GM12878 (cell line): ENCODE results near the gene FHOD3. TPM values are rescaled to one million over a fixed set of nuclear protein-coding genes. Genes with fewer than 3 reads are reported as not detected.

Source experiments
- ATAC-seq: fragments of 200-7000 bp; cut with Tn5 transposase; 3 replicates; pipeline ENCODE4 v1.9.1; 2020; ENCODE audit warnings: mild to moderate bottlenecking, moderate library complexity
- BruUV-seq: library from RNA; stranded (reverse); fragments of 400-500 nt; replicated peaks from 2 replicates; lab custom pipeline; 2021; lab: Mats Ljungman, UMichigan
- CTCF ChIA-PET: fragments of 300-600 bp; sonication (Branson Sonifier 250); formaldehyde crosslinking; extraction: SDS; loops from one replicate; lab custom pipeline; 2021; ENCODE audit warnings: inconsistent platforms; lab: Yijun Ruan, JAX
- POLR2A ChIA-PET: fragments of 350-600 bp; formaldehyde crosslinking; extraction: SDS; loops from one replicate; lab custom pipeline; 2021; ENCODE audit warnings: inconsistent platforms; lab: Charles Lee
- RAD21 ChIA-PET: fragments of 300-600 bp; sonication (Branson Sonifier 250); formaldehyde crosslinking; loops from one replicate; lab custom pipeline; 2023; ENCODE audit warnings: antibody characterized with exemption; ENCODE audit not compliant: unreplicated experiment; lab: Charles Lee
- SMC1A ChIA-PET: fragments of 300-600 bp; sonication (Branson Sonifier 250); formaldehyde crosslinking; loops from one replicate; lab custom pipeline; 2023; ENCODE audit not compliant: unreplicated experiment, uncharacterized antibody; lab: Charles Lee
- DNase-seq: peaks from one replicate; pipeline ENCODE4 v3.0.0-alpha.2; 2011; ENCODE audit warnings: low read depth, low spot score
- FAIRE-seq: peaks from 3 replicates; lab custom pipeline; 2011; peaks lifted over from hg19 to GRCh38; lab: Jason Lieb, UNC
- H2AFZ ChIP-seq: 2 replicates; pipeline ENCODE4 v1.6.0; 2011; ENCODE audit warnings: low read depth, low read length, control low read depth; ENCODE audit not compliant: control insufficient read depth
- H3K27ac ChIP-seq: 2 replicates; pipeline ENCODE4 v1.5.1; 2011; ENCODE audit warnings: control low read depth; ENCODE audit not compliant: control insufficient read depth, insufficient read depth
- H3K27me3 ChIP-seq, 2 experiments: replicated peaks in 1 of 2; 2 replicates each; pipeline versions ENCODE4 v1.6.0 to v1.6.1; 2011; ENCODE audit warnings: low read length in 1 of 2; ENCODE audit not compliant: control insufficient read depth in 2 of 2, insufficient read depth in 2 of 2
- H3K36me3 ChIP-seq, 2 experiments: 2 replicates each; pipeline ENCODE4 v1.5.1; 2011; ENCODE audit warnings: low read length in 1 of 2; ENCODE audit not compliant: control insufficient read depth in 2 of 2, insufficient read depth in 2 of 2
- H3K4me1 ChIP-seq: 2 replicates; pipeline ENCODE4 v1.6.1; 2011; ENCODE audit warnings: mild to moderate bottlenecking, low read length, moderate library complexity, mixed read lengths; ENCODE audit not compliant: control insufficient read depth, insufficient read depth
- H3K4me2 ChIP-seq: 2 replicates; pipeline ENCODE4 v1.6.0; 2011; ENCODE audit warnings: control low read depth; ENCODE audit not compliant: control insufficient read depth, insufficient read depth
- H3K4me3 ChIP-seq: fragments of 200-600 bp; sonication (generic); 2 replicates; pipeline ENCODE4 v1.5.1; 2016
- H3K79me2 ChIP-seq: 2 replicates; pipeline ENCODE4 v1.6.0; 2011; ENCODE audit warnings: low read length; ENCODE audit not compliant: control insufficient read depth, insufficient read depth
- H3K9ac ChIP-seq: 2 replicates; pipeline ENCODE4 v1.8.0; 2011; ENCODE audit warnings: low read length, control low read depth, mixed read lengths; ENCODE audit not compliant: control insufficient read depth, insufficient read depth
- H3K9me3 ChIP-seq: replicated peaks from 3 replicates; pipeline ENCODE4 v1.5.1; 2011; ENCODE audit warnings: mild to moderate bottlenecking, low read length; ENCODE audit not compliant: control insufficient read depth, insufficient read depth
- H4K20me1 ChIP-seq: 2 replicates; pipeline ENCODE4 v1.6.0; 2011; ENCODE audit not compliant: control insufficient read depth, insufficient read depth
- SREBF2 ChIP-seq: IDR thresholded peaks from 2 replicates; pipeline ENCODE4 v1.6.1; 2012; ENCODE audit warnings: mild to moderate bottlenecking, low read length
- ZNF592 ChIP-seq: fragments of 450-650 bp; IDR thresholded peaks from 2 replicates; pipeline ENCODE4 v1.6.1; 2017; ENCODE audit warnings: mild to moderate bottlenecking, moderate library complexity
- ZNF687 ChIP-seq: fragments of 450-650 bp; IDR thresholded peaks from 2 replicates; pipeline ENCODE4 v1.6.1; 2017; ENCODE audit warnings: mild to moderate bottlenecking, moderate library complexity
- WGBS: methylation state at CpG from one replicate; pipeline ENCODE4 v1.1.6; 2016; ENCODE audit warnings: low lambda C conversion rate; ENCODE audit not compliant: insufficient replicate concordance, insufficient coverage; ENCODE audit errors: missing lambda C conversion rate; 5-methylcytosine and 5-hydroxymethylcytosine counted together
- in situ Hi-C: fragments of 300-500 bp; cut with MboI; formaldehyde crosslinking; loops from 9 replicates; pipeline ENCODE4 v1.14.3; 2018; ENCODE audit warnings: mixed read lengths
- intact Hi-C: fragments of 100-400 bp; cut with micrococcal nuclease; formaldehyde crosslinking; loops from one replicate; pipeline ENCODE4 v1.14.2; 2022; ENCODE audit not compliant: unreplicated experiment
- polyA plus RNA-seq, 11 experiments: library from polyadenylated mRNA; depleted of rRNA in 4 of 11; unstranded in 6 of 11; stranded (reverse) in 5 of 11; fragments of >200 nt; fragmentation: Nextera tagmentation in 4 of 11; fragmentation: Illumina TruSeq in 1 of 11; extraction: Ambion mirVana in 4 of 11; extraction: Trizol in 1 of 11; gene quantifications; 1 replicate in 1 of 11; 2 replicates in 10 of 11; pipeline versions ENCODE4 v1.2.1 to v1.2.3, GENCODE V29; 2011 to 2016; ENCODE audit warnings: inconsistent platforms in 2 of 11, missing spikeins in 2 of 11, low read depth in 1 of 11
- total RNA-seq, 4 experiments: library from RNA; depleted of rRNA in 3 of 4; stranded (reverse); fragments of >200 nt in 3 of 4; fragmentation: Illumina TruSeq in 1 of 4; extraction: Trizol in 1 of 4; gene quantifications; 2 replicates each; pipeline versions ENCODE4 v1.2.1 to v1.2.3, GENCODE V29; 2013 to 2021

The FHOD3 gene
- total and polyA plus RNA-seq, 10 of the 15 experiments (the other 5 are each of a cell fraction or from before 2014, with no cell fraction given), result 0.77 to 26.7 (median 10.4) TPM

DNA sequence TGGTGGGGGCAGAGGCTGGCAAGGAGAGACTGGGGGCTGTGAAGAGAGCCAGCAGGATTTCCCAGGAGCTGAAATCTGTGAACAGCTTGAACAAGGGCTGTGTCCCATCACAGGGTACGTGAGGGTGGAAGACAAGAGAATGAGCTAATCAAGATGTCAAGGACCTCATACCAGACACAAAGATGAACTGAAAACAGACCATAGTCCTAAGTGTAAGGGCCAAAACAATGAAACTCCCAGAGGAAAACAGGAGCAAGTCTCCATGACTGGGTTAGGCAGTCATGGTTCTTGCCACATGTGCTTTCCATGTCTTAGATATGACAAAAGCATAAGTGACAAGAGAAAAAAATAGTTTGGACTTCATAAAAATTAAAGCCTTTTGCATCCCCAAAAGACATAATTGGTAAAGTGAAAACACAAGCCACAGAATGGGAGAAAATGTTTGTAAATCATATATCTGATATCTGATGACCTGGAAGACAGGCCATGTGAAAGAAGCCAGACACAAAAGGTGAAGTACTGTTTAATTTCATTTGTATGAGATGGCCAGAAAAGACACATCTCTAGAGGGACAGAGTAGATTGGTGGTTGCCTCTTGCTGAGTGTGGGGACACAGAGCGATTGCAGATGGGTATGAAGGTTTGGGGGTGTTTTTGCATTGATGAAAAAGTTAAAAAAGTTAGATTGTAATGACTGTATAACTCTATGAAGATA, 67.6 kb downstream of the FHOD3 start:
- no peaks in the 10 kb centered on the region; the same call in 1 of the 2 replicates for H3K79me2 ChIP-seq
- FAIRE-seq, result no peak
- RAD21 ChIA-PET, result interaction anchor here (0.6 to 13.5 kb wide), 19 partner anchors 9 to 192 kb away, joined by 3 to 203 read pairs (median 5); partner anchors contain the start of gene FHOD3

More for the DNA sequence above, 67.6 kb downstream of the FHOD3 start:
- ATAC-seq, result no peak
- Histone ChIP-seq H3K9me3 (no peaks in the 10 kb centered on the region; the same call in 2 of the 3 replicates), H3K4me2 (no peak overlapping the region), H3K4me3 (no peak overlapping the region), H3K36me3 (no peaks in the 10 kb centered on the region; a peak in 1 of 4 replicates), H3K27ac (peak overlapping the region; percentile 48), H3K4me1 (peaks cover 23% of the 10 kb centered on the region), H2AFZ (no peak overlapping the region), H4K20me1 (no peaks in the 10 kb centered on the region), H3K27me3 (no peaks in the 10 kb centered on the region), H3K9ac (no peak overlapping the region)
- DNase-seq, result no peak
- ChIA-PET POLR2A (interaction anchor here (0.6 to 5.1 kb wide), 10 partner anchors 9 to 206 kb away, joined by 3 to 51 read pairs (median 4); partner anchors contain the start of gene FHOD3), SMC1A (interaction anchor here (1.0 to 41.4 kb wide), 12 partner anchors 9 to 347 kb away, joined by 3 to 1180 read pairs (median 33); partner anchors contain the start of gene FHOD3), CTCF (interaction anchor here (1.0 to 4.3 kb wide), 9 partner anchors 14 to 270 kb away, joined by 3 to 21 read pairs (median 4); partner anchors contain the start of gene FHOD3)
- no TSS peak for BruUV-seq
- in situ Hi-C loops (no loop called here), intact Hi-C loops (no loop called here)
- TF ChIP-seq SREBF2 (no peak), ZNF592 (peak; percentile 33; the same call in 1 of the 2 replicates), ZNF687 (0 out of 2 replicates have a peak, but pooled peaks have one; percentile 32)
- 19% methylated on average over 2 of the region's 2 CpGs for WGBS
